ENCODE results near the gene BRPF1. TPM values are rescaled to one million over a fixed set of nuclear protein-coding genes. Genes with fewer than 3 reads are reported as not detected.

BRPF1 gene
- total and polyA plus RNA-seq, 2 experiments from 2014 or later: 8.0 to 24.7 TPM

DNA sequence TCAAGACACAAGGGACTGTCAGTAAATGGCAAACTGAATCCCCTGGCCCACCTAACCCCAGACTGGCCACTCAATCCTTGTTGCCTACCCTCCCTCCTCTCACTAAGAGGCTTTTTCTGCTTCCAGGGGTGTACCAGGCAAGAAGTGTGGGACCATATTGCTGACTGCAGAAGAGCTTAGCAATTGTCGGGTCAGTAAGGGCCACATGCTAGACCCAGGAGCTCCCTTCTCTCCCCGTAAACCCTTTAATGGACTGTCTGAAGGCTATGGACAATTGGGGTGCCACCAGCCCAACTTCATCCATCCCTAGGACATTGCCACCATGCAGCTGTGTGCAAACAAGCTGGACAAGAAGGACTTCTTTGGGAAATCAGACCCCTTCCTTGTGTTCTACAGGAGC, 19.1 kb upstream of the BRPF1 start:
- Histone ChIP-seq H3K36me3 (ENCODE audit: insufficient read depth) (no peaks in the 10 kb centered on the region), H3K27ac (ENCODE audit: low read depth) (no peak overlapping the region), H3K4me1 (ENCODE audit: insufficient read depth) (no peaks in the 10 kb centered on the region), H3K27me3 (ENCODE audit: insufficient read depth) (no peaks in the 10 kb centered on the region), H3K9me2 (ENCODE audit: insufficient read depth) (no peaks in the 10 kb centered on the region), H2AFZ (no peak overlapping the region), H4K20me1 (replicated peaks; ENCODE audit: insufficient read depth) (no peaks in the 10 kb centered on the region), H3K4me3 (no peak overlapping the region), H3K79me2 (replicated peaks; ENCODE audit: insufficient read depth) (no peaks in the 10 kb centered on the region), H3F3A (replicated peaks; ENCODE audit: low read depth) (no peaks in the 10 kb centered on the region), H3K4me2 (no peak overlapping the region)
- Mint-ChIP-seq H3K4me1 (peaks cover 5% of the 10 kb centered on the region; the same call in 2 of the 3 replicates), H3K4me3 (no peak overlapping the region), H3K27me3 (ENCODE audit: insufficient read depth, low read depth, poor library complexity) (peaks cover 3% of the 10 kb centered on the region), H3K27ac (no peak overlapping the region), H3K36me3 (ENCODE audit: low read depth) (no peaks in the 10 kb centered on the region; the same call in 2 of the 3 replicates), H3K9me3 (no peaks in the 10 kb centered on the region)
- ATAC-seq (no peak), DNase-seq (ENCODE audit: low spot score) (no peak)
- TF ChIP-seq, protein P1, sequence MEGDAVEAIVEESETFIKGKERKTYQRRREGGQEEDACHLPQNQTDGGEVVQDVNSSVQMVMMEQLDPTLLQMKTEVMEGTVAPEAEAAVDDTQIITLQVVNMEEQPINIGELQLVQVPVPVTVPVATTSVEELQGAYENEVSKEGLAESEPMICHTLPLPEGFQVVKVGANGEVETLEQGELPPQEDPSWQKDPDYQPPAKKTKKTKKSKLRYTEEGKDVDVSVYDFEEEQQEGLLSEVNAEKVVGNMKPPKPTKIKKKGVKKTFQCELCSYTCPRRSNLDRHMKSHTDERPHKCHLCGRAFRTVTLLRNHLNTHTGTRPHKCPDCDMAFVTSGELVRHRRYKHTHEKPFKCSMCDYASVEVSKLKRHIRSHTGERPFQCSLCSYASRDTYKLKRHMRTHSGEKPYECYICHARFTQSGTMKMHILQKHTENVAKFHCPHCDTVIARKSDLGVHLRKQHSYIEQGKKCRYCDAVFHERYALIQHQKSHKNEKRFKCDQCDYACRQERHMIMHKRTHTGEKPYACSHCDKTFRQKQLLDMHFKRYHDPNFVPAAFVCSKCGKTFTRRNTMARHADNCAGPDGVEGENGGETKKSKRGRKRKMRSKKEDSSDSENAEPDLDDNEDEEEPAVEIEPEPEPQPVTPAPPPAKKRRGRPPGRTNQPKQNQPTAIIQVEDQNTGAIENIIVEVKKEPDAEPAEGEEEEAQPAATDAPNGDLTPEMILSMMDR (conservative IDR thresholded peaks at IDR 0.05; ENCODE audit: low read depth in 2 of 2): no peak
- TF ChIP-seq CREB1 (CRISPR knock-in tag; IDR thresholded peaks at IDR 0.05; ENCODE audit: low read depth) (no peak), ZNF114 (CRISPR knock-in tag; IDR thresholded peaks at IDR 0.05) (no peak), JUNB (IDR thresholded peaks at IDR 0.05; ENCODE audit: unreplicated experiment) (no peak), POLR2AphosphoS5 (IDR thresholded peaks at IDR 0.05; ENCODE audit: low read depth) (no peak), EZH2 (IDR thresholded peaks at IDR 0.05; ENCODE audit: low read depth, unreplicated experiment) (no peak), STAT1 (IDR thresholded peaks at IDR 0.05; ENCODE audit: unreplicated experiment) (no peak), NANOG (IDR thresholded peaks at IDR 0.05; ENCODE audit: borderline replicate concordance) (no peak), EZH2phosphoT487 (IDR thresholded peaks at IDR 0.05; ENCODE audit: unreplicated experiment) (no peak), ZNF331 (CRISPR knock-in tag; IDR thresholded peaks at IDR 0.05; ENCODE audit: low read depth) (no peak)
- TF ChIP-seq, protein P2, sequence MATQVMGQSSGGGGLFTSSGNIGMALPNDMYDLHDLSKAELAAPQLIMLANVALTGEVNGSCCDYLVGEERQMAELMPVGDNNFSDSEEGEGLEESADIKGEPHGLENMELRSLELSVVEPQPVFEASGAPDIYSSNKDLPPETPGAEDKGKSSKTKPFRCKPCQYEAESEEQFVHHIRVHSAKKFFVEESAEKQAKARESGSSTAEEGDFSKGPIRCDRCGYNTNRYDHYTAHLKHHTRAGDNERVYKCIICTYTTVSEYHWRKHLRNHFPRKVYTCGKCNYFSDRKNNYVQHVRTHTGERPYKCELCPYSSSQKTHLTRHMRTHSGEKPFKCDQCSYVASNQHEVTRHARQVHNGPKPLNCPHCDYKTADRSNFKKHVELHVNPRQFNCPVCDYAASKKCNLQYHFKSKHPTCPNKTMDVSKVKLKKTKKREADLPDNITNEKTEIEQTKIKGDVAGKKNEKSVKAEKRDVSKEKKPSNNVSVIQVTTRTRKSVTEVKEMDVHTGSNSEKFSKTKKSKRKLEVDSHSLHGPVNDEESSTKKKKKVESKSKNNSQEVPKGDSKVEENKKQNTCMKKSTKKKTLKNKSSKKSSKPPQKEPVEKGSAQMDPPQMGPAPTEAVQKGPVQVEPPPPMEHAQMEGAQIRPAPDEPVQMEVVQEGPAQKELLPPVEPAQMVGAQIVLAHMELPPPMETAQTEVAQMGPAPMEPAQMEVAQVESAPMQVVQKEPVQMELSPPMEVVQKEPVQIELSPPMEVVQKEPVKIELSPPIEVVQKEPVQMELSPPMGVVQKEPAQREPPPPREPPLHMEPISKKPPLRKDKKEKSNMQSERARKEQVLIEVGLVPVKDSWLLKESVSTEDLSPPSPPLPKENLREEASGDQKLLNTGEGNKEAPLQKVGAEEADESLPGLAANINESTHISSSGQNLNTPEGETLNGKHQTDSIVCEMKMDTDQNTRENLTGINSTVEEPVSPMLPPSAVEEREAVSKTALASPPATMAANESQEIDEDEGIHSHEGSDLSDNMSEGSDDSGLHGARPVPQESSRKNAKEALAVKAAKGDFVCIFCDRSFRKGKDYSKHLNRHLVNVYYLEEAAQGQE (IDR thresholded peaks at IDR 0.05; ENCODE audit: unreplicated experiment): no peak
- TF ChIP-seq, protein P3, sequence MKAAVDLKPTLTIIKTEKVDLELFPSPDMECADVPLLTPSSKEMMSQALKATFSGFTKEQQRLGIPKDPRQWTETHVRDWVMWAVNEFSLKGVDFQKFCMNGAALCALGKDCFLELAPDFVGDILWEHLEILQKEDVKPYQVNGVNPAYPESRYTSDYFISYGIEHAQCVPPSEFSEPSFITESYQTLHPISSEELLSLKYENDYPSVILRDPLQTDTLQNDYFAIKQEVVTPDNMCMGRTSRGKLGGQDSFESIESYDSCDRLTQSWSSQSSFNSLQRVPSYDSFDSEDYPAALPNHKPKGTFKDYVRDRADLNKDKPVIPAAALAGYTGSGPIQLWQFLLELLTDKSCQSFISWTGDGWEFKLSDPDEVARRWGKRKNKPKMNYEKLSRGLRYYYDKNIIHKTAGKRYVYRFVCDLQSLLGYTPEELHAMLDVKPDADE (IDR thresholded peaks at IDR 0.05): no peak
- TF ChIP-seq, protein P4, sequence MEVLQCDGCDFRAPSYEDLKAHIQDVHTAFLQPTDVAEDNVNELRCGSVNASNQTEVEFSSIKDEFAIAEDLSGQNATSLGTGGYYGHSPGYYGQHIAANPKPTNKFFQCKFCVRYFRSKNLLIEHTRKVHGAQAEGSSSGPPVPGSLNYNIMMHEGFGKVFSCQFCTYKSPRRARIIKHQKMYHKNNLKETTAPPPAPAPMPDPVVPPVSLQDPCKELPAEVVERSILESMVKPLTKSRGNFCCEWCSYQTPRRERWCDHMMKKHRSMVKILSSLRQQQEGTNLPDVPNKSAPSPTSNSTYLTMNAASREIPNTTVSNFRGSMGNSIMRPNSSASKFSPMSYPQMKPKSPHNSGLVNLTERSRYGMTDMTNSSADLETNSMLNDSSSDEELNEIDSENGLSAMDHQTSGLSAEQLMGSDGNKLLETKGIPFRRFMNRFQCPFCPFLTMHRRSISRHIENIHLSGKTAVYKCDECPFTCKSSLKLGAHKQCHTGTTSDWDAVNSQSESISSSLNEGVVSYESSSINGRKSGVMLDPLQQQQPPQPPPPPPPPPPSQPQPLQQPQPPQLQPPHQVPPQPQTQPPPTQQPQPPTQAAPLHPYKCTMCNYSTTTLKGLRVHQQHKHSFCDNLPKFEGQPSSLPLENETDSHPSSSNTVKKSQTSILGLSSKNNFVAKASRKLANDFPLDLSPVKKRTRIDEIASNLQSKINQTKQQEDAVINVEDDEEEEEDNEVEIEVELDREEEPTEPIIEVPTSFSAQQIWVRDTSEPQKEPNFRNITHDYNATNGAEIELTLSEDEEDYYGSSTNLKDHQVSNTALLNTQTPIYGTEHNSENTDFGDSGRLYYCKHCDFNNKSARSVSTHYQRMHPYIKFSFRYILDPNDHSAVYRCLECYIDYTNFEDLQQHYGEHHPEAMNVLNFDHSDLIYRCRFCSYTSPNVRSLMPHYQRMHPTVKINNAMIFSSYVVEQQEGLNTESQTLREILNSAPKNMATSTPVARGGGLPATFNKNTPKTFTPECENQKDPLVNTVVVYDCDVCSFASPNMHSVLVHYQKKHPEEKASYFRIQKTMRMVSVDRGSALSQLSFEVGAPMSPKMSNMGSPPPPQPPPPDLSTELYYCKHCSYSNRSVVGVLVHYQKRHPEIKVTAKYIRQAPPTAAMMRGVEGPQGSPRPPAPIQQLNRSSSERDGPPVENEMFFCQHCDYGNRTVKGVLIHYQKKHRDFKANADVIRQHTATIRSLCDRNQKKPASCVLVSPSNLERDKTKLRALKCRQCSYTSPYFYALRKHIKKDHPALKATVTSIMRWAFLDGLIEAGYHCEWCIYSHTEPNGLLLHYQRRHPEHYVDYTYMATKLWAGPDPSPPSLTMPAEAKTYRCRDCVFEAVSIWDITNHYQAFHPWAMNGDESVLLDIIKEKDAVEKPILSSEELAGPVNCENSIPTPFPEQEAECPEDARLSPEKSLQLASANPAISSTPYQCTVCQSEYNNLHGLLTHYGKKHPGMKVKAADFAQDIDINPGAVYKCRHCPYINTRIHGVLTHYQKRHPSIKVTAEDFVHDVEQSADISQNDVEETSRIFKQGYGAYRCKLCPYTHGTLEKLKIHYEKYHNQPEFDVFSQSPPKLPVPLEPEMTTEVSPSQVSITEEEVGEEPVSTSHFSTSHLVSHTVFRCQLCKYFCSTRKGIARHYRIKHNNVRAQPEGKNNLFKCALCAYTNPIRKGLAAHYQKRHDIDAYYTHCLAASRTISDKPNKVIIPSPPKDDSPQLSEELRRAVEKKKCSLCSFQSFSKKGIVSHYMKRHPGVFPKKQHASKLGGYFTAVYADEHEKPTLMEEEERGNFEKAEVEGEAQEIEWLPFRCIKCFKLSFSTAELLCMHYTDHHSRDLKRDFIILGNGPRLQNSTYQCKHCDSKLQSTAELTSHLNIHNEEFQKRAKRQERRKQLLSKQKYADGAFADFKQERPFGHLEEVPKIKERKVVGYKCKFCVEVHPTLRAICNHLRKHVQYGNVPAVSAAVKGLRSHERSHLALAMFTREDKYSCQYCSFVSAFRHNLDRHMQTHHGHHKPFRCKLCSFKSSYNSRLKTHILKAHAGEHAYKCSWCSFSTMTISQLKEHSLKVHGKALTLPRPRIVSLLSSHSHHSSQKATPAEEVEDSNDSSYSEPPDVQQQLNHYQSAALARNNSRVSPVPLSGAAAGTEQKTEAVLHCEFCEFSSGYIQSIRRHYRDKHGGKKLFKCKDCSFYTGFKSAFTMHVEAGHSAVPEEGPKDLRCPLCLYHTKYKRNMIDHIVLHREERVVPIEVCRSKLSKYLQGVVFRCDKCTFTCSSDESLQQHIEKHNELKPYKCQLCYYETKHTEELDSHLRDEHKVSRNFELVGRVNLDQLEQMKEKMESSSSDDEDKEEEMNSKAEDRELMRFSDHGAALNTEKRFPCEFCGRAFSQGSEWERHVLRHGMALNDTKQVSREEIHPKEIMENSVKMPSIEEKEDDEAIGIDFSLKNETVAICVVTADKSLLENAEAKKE (CRISPR knock-in tag; IDR thresholded peaks at IDR 0.05): no peak
